Nephron progenitor cell (in vitro differentiated cells): ENCODE results near the gene RARA.

Experiments
- DNase-seq: peaks from one replicate; pipeline ENCODE4 v3.0.0; 2021
- H3K27ac Mint-ChIP-seq: 2 replicates; pipeline ENCODE4 v1.8.0; 2021; ENCODE audit warnings: mild to moderate bottlenecking, moderate library complexity, mixed read lengths
- H3K27me3 Mint-ChIP-seq: 2 replicates; pipeline ENCODE4 v1.8.0; 2021; ENCODE audit warnings: mild to moderate bottlenecking, low read depth, mixed read lengths; ENCODE audit not compliant: poor library complexity
- H3K36me3 Mint-ChIP-seq: 2 replicates; pipeline ENCODE4 v1.8.0; 2021; ENCODE audit warnings: low read depth, mixed read lengths
- H3K4me1 Mint-ChIP-seq: 2 replicates; pipeline ENCODE4 v1.8.0; 2021; ENCODE audit warnings: mixed read lengths
- H3K4me3 Mint-ChIP-seq: 2 replicates; pipeline ENCODE4 v1.8.0; 2021; ENCODE audit warnings: mild to moderate bottlenecking, moderate library complexity, mixed read lengths
- H3K9me3 Mint-ChIP-seq: 2 replicates; pipeline ENCODE4 v1.8.0; 2021; ENCODE audit warnings: mild to moderate bottlenecking, moderate library complexity, mixed read lengths
- TF ChIP-seq, protein P1 (sequence below): fragments of 200-600 bp; sonication (generic); IDR thresholded peaks from 2 replicates; pipeline ENCODE4 v1.5.0; 2021; ENCODE audit warnings: antibody characterized with exemption

RARA gene

DNA sequence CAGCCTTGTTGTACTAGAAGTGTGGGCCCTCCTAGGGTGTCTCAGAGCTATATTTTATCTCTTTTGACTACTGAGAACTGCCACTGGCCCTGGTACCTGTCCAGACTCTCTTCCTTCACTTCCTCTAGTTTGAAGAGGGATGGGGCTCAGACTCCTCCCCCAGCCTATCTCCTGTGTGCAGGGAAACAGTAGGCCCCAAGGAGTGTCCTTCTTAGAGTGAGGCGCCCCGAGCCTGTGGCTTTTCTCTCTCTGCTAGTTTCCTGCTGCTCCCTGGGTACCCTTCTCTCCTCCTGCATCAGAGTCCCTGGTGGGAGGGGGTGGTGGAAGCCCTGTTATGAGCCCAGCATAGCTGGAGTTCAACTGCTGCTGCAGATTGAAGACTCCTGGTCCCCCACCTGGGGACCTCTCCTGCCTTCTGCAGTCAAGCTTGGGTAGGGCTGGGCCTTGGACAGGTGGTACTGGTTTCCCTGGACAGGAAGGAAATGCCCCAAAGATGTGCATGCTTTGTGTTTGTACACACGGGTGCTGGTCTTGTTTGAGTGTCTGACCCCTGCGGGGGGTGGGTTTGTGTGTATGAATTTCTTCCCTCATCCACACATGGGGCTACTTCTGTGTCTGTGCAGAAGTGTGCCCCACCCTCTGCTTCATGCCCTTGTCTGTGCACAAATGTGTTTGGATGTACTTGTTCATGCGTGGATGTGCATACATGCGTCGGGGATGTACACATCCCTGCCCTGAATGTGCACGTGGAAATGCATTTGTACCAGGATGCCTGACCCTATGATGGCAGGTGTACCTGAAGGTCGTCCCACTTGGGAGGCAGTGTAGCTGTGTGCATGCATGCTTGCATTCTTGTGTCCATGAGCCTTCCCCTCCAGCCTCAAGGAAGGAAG is 6.9 kb downstream of the RARA start:
- Mint-ChIP-seq H3K4me3 (peak overlapping the region; percentile 67), H3K9me3 (no peaks in the 10 kb centered on the region), H3K27ac (peak overlapping the region; percentile 83), H3K36me3 (no peaks in the 10 kb centered on the region), H3K4me1 (peaks cover 38% of the 10 kb centered on the region), H3K27me3 (peaks cover 16% of the 10 kb centered on the region)
- DNase-seq: no peak
- TF ChIP-seq, protein P1, sequence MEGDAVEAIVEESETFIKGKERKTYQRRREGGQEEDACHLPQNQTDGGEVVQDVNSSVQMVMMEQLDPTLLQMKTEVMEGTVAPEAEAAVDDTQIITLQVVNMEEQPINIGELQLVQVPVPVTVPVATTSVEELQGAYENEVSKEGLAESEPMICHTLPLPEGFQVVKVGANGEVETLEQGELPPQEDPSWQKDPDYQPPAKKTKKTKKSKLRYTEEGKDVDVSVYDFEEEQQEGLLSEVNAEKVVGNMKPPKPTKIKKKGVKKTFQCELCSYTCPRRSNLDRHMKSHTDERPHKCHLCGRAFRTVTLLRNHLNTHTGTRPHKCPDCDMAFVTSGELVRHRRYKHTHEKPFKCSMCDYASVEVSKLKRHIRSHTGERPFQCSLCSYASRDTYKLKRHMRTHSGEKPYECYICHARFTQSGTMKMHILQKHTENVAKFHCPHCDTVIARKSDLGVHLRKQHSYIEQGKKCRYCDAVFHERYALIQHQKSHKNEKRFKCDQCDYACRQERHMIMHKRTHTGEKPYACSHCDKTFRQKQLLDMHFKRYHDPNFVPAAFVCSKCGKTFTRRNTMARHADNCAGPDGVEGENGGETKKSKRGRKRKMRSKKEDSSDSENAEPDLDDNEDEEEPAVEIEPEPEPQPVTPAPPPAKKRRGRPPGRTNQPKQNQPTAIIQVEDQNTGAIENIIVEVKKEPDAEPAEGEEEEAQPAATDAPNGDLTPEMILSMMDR: no peak

DNA sequence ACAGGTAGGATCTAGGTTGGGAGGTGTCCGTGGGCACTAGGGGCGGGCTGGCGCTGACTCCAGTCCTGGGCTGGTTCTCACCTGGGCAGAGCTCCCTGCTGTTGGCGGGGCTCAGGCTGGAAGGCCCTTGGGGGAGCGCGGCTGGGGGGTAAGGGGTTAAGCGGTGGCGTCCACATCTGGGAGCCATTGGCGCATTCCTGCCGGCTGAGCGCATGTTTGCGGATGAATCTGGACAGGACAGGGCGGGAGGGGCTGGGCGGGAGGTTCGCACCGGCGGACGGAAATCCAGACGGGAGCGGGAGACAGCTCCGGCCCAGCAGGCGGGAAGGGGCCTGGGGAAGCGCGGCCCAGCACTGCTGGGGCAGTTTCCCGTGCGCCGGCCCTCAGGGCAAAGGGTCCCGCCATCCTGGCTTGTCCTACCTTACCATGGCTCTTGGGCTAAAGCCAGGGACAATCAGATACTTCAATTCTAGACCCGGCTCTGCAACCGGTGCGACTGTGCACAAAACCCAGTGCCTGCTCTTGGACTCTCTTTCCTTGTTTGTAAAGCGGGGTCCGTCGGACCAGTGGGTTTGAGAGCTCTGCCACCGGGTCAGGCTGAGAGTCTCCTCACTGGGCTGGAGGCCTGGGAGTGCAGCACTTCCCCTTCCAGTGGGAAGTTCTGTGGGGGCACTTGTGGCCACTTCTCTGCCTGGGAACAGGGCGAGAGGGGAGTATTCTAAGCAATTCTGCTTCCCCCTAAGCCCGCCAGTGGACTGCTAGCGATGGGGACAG is 7.8 kb downstream of the RARA start:
- no peaks in the 10 kb centered on the region for H3K9me3 Mint-ChIP-seq
- H3K36me3 Mint-ChIP-seq: no peaks in the 10 kb centered on the region
- peak; percentile 70 for DNase-seq
- TF ChIP-seq, protein P1: no peak
- peak overlapping the region; percentile 92 for H3K4me3 Mint-ChIP-seq
- H3K4me1 Mint-ChIP-seq: peaks cover 47% of the 10 kb centered on the region
- peaks cover 17% of the 10 kb centered on the region for H3K27me3 Mint-ChIP-seq
- peak overlapping the region; percentile 89 for H3K27ac Mint-ChIP-seq

- Mint-ChIP-seq H3K27ac (peak overlapping the region; percentile 99), H3K27me3 (peaks cover 14% of the 10 kb centered on the region), H3K4me1 (peaks cover 53% of the 10 kb centered on the region), H3K4me3 (peak overlapping the region; percentile 92), H3K9me3 (no peaks in the 10 kb centered on the region), H3K36me3 (no peaks in the 10 kb centered on the region)
- TF ChIP-seq, protein P1: peak; percentile 43
- DNase-seq: peak; percentile 58
Observed at GRCh38 chr17:40317345-40317873, 8.4 kb downstream of the RARA start.

GRCh38 chr17:40317880-40318829 is 9.2 kb downstream of the RARA start:
- Mint-ChIP-seq H3K4me3 (peak overlapping the region; percentile 92), H3K27ac (peak overlapping the region; percentile 99), H3K27me3 (peaks cover 15% of the 10 kb centered on the region), H3K9me3 (no peaks in the 10 kb centered on the region), H3K36me3 (no peaks in the 10 kb centered on the region), H3K4me1 (peaks cover 61% of the 10 kb centered on the region)
- DNase-seq: peak; percentile 93
- TF ChIP-seq, protein P1: no peak

- TF ChIP-seq, protein P1: no peak
- Mint-ChIP-seq H3K4me3 (peak overlapping the region; percentile 92), H3K36me3 (no peaks in the 10 kb centered on the region), H3K9me3 (no peaks in the 10 kb centered on the region), H3K27ac (no peak overlapping the region), H3K27me3 (peaks cover 16% of the 10 kb centered on the region), H3K4me1 (peaks cover 67% of the 10 kb centered on the region)
- no peak for DNase-seq
Observed at GRCh38 chr17:40318830-40319391, 9.9 kb downstream of the RARA start.
